Right atrium auricular region (tissue), 2 donors: ENCODE results near the gene SSX2IP. TPM values are rescaled to one million over a fixed set of nuclear protein-coding genes. Genes with fewer than 3 reads are reported as not detected.
A peak's percentile ranks its signal among the peaks of the same experiment; 100 is the strongest.
"Not testable (repeated sequence)": the region's sequence is repeated elsewhere in the genome, so short reads cannot be mapped to it uniquely, and the experiment has no call there.

Experiments
- DNase-seq: peaks from one replicate; pipeline ENCODE4 v3.0.0-alpha.2; 2019; ENCODE audit warnings: low spot score
- H3K27ac ChIP-seq, 2 donors: fragments of 200-600 bp; sonication (generic); 1 replicate in 1 of 2; 2 replicates in 1 of 2; pipeline ENCODE4 v1.5.1; 2016 to 2019
- H3K27me3 ChIP-seq, 2 donors: fragments of 200-600 bp; sonication (generic); one replicate each; pipeline versions ENCODE4 v1.5.1 to v1.6.0; 2017 to 2019
- H3K36me3 ChIP-seq: fragments of 200-600 bp; sonication (generic); one replicate; pipeline ENCODE4 v1.5.1; 2016
- H3K4me1 ChIP-seq, 2 donors: fragments of 200-600 bp; sonication (generic); one replicate each; pipeline versions ENCODE4 v1.5.1 to v1.6.0; 2017 to 2019
- H3K4me3 ChIP-seq, 2 donors: fragments of 200-600 bp; sonication (generic); 1 replicate in 1 of 2; 2 replicates in 1 of 2; pipeline ENCODE4 v1.5.1; 2017 to 2019; ENCODE audit warnings: mild to moderate bottlenecking in 1 of 2, moderate library complexity in 1 of 2
- H3K9me3 ChIP-seq, 2 donors: fragments of 200-600 bp; sonication (generic); one replicate each; pipeline ENCODE4 v1.5.1; 2019
- CTCF ChIP-seq, 2 donors: fragments of 200-600 bp; sonication (generic); IDR thresholded peaks; one replicate each; pipeline ENCODE4 v1.5.1; 2019; ENCODE audit warnings: antibody characterized with exemption in 2 of 2
- total RNA-seq, 2 donors: library from RNA; depleted of rRNA; stranded (reverse); fragments of >200 nt; gene quantifications; one replicate each; pipeline ENCODE4 v1.1.0, GENCODE V29; 2016

The SSX2IP gene
- total RNA-seq, 2 donors from 2014 or later = 11.3 to 14.2 TPM

- no peak for TF ChIP-seq CTCF (IDR thresholded peaks at IDR 0.05)
- no peak overlapping the region for H3K27ac ChIP-seq
Observed at GRCh38 chr1:84600796-84601195, 89.5 kb downstream of the SSX2IP start.

GRCh38 chr1:84598846-84599741, 91.2 kb downstream of the SSX2IP start:
- no peak for TF ChIP-seq CTCF (IDR thresholded peaks at IDR 0.05)
- Histone ChIP-seq H3K4me1 (peaks cover 0 to 17% of the 10 kb centered on the region in 2 donors), H3K27me3 (no peaks in the 10 kb centered on the region), H3K9me3 (peaks cover 0 to 2% of the 10 kb centered on the region in 2 donors), H3K27ac (peak overlapping the region in 1 of 2 donors; percentile 69), H3K4me3 (no peak overlapping the region), H3K36me3 (no peaks in the 10 kb centered on the region)
- no peak for DNase-seq

More at GRCh38 chr1:84600796-84601195, 89.5 kb downstream of the SSX2IP start:
- Histone ChIP-seq H3K9me3 (no peaks in the 10 kb centered on the region), H3K36me3 (no peaks in the 10 kb centered on the region), H3K4me1 (peaks cover 0 to 20% of the 10 kb centered on the region in 2 donors), H3K27me3 (no peaks in the 10 kb centered on the region), H3K4me3 (no peak overlapping the region)
- DNase-seq = no peak

- H3K27ac ChIP-seq = peak overlapping the region in 1 of 2 donors; percentile 69
Observed at GRCh38 chr1:84598418-84598817, 91.8 kb downstream of the SSX2IP start.

GRCh38 chr1:84597011-84597410, 93.2 kb downstream of the SSX2IP start:
- Histone ChIP-seq H3K36me3 (no peaks in the 10 kb centered on the region), H3K4me3 (no peak overlapping the region), H3K4me1 (no peaks in the 10 kb centered on the region), H3K27ac (peak overlapping the region in 1 of 2 donors; percentile 4), H3K27me3 (no peaks in the 10 kb centered on the region), H3K9me3 (peaks cover 0 to 12% of the 10 kb centered on the region in 2 donors)
- no peak for TF ChIP-seq CTCF (IDR thresholded peaks at IDR 0.05)
- no peak for DNase-seq

More at GRCh38 chr1:84598418-84598817, 91.8 kb downstream of the SSX2IP start:
- TF ChIP-seq CTCF (IDR thresholded peaks at IDR 0.05) = no peak
- Histone ChIP-seq H3K4me3 (no peak overlapping the region), H3K27me3 (no peaks in the 10 kb centered on the region), H3K9me3 (peaks cover 0 to 9% of the 10 kb centered on the region in 2 donors), H3K36me3 (no peaks in the 10 kb centered on the region), H3K4me1 (peaks cover 0 to 10% of the 10 kb centered on the region in 2 donors)
- DNase-seq = no peak

- not testable (repeated sequence) for H3K4me3 ChIP-seq, H3K4me1 ChIP-seq, H3K27ac ChIP-seq, H3K27me3 ChIP-seq, DNase-seq, H3K36me3 ChIP-seq
- peaks cover 0 to 12% of the 10 kb centered on the region in 2 donors for H3K9me3 ChIP-seq
Observed at GRCh38 chr1:84594959-84595358, 95.3 kb downstream of the SSX2IP start.

Other genes with a start within 250 kb of the SSX2IP start
- 10 to 100 TPM; 39.0 to 41.5 TPM for gene RPF1, start 211.2 kb downstream of the SSX2IP start, total RNA-seq
- gene SPATA1, start 184.1 kb downstream of the SSX2IP start, total RNA-seq = 1 to 10 TPM in 1 of 2 donors, under 1 TPM in 1; 0.67 to 1.5 TPM
- 100 to 1,000 TPM; 143 to 198 TPM for gene GNG5, start 183.9 kb downstream of the SSX2IP start, total RNA-seq
- 1 to 10 TPM; 7.5 to 9.2 TPM for gene CTBS, start 116.0 kb downstream of the SSX2IP start, total RNA-seq
- gene LPAR3, start 202.7 kb upstream of the SSX2IP start, total RNA-seq = 10 to 100 TPM; 40.4 to 56.7 TPM